ENCODE results near the gene UPF3A.

GRCh38 chr13:114325729-114326128, 44.3 kb downstream of the UPF3A start:
- no peak for TF ChIP-seq CTCF (IDR thresholded peaks at IDR 0.05)
- TF ChIP-seq POLR2A (IDR thresholded peaks at IDR 0.05): no peak
